ENCODE data around the gene APBA2.

- TF ChIP-seq EP300 (IDR thresholded peaks at IDR 0.05): no peak
- TF ChIP-seq CTCF (IDR thresholded peaks at IDR 0.05): no peak
- TF ChIP-seq POLR2A (IDR thresholded peaks at IDR 0.05): no peak
Observed at GRCh38 chr15:28960979-28961378, 75.2 kb downstream of the APBA2 start.

Data from sigmoid colon (tissue), 4 donors.